GM19395 (cell line): ENCODE results near the gene FRG1.
"Not testable (repeated sequence)": the region's sequence is repeated elsewhere in the genome, so short reads cannot be mapped to it uniquely, and the experiment has no call there.

Experiments
- ATAC-seq: cut with Tn5 transposase; IDR thresholded peaks from one replicate; pipeline ENCODE4 v1.9.1; 2021; ENCODE audit warnings: mild to moderate bottlenecking, moderate library complexity; ENCODE audit not compliant: unreplicated experiment

Gene FRG1

DNA sequence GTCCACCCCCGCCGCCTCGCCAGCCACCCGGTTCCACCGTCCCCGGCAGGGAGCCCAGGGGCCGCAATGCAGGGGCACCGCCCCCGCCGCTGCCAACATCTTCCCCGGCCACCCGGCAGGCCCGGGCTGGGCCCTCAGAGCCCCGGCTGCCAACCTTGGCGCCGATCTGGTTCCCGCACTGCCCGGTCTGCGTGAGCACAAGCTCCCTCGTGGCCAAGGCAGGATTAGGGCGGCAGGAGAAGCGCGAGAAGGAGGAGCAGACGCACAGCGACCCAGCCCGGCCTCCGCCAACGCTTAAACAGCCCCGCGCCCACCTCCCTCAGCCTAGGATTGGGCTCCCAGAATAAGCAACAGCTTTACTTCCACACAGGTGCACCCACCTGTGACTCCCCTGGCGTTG, 44.0 kb downstream of the FRG1 start:
- ATAC-seq, result not testable (repeated sequence)

DNA sequence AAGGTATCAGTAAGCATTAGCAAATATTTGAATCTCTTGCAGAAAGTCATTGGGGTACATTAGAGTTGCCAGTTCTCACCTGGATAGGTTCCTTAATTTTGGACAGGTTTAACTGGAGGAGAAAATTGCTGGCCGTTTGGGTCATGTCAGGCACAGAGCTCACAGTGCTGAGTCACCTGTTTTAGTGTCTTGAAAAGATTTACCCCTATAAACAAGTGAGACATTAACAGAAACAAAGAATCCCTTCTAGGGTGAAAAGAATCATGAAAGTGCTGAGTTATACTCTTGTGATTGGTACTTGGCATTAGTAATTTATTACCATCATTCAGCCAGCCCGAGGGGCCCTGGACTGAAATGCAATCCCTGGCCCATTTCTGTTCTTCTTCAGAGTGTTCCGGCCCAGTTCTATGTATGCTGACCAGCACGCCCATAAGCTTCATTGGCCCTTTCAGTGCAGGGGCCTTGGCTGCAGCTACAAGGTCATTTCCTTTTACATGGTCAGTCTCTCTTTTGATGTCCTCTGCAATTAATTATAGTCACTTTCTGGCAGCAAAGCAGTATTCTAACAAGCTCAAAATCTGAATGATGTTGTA, 45.1 kb downstream of the FRG1 start:
- ATAC-seq, result not testable (repeated sequence)

- ATAC-seq, result no peak
Measured at GRCh38 chr4:189988877-189989431, 48.3 kb downstream of the FRG1 start.

- ATAC-seq, result not testable (repeated sequence)
Measured at GRCh38 chr4:189989941-189990340, 49.3 kb downstream of the FRG1 start.
